Measurements from ENCODE around the gene ZFP92. TPM values are rescaled to one million over a fixed set of nuclear protein-coding genes. Genes with fewer than 3 reads are reported as not detected.

ZFP92 gene
- total RNA-seq, 2 experiments from 2014 or later, result 0.03 TPM; not detected in 1

GRCh38 chrX:153459986-153460385, 48.7 kb downstream of the ZFP92 start:
- no peaks in the 10 kb centered on the region for H3K4me1 ChIP-seq (ENCODE audit: insufficient read depth, low read length, poor library complexity, severe bottlenecking)
- H2AFZ ChIP-seq (ENCODE audit: low read length), result no peak overlapping the region
- intact Hi-C loops (cut with micrococcal nuclease; ENCODE audit: unreplicated experiment), result loop anchor here (2.0 kb wide), 1 partner anchor 47 kb away; no protein-coding TSS in a partner anchor
- no peak overlapping the region for H3K4me2 ChIP-seq (ENCODE audit: low read length)
- no peak overlapping the region for H3K27ac ChIP-seq (ENCODE audit: low read depth, low read length, poor library complexity, severe bottlenecking)
- BruUV-seq (replicated peaks), result no TSS peak
- H3K9me2 ChIP-seq (ENCODE audit: insufficient read depth, low read length), result no peaks in the 10 kb centered on the region
- no peak for DNase-seq (ENCODE audit: low spot score)
- H3K36me3 ChIP-seq (ENCODE audit: insufficient read depth, low read length), result peaks cover 24% of the 10 kb centered on the region
- no peak overlapping the region for H3K4me3 ChIP-seq (ENCODE audit: low read depth, low read length, poor library complexity, severe bottlenecking)
- TF ChIP-seq CTCF (conservative IDR thresholded peaks at IDR 0.05; ENCODE audit: low read length) (no peak), EZH2phosphoT487 (IDR thresholded peaks at IDR 0.05; ENCODE audit: borderline replicate concordance, low read depth, low read length) (no peak)
- H3K79me2 ChIP-seq (ENCODE audit: insufficient read depth, low read depth, low read length), result no peaks in the 10 kb centered on the region
- CTCF ChIA-PET (ENCODE audit: unreplicated experiment), result no interaction called here
- H4K20me1 ChIP-seq (ENCODE audit: insufficient read depth, low read length), result no peaks in the 10 kb centered on the region; the same call in 1 of the 2 replicates
- no peaks in the 10 kb centered on the region for H3K9me3 ChIP-seq (ENCODE audit: low read length)
- POLR2A ChIA-PET, result no interaction called here

- ChIA-PET CTCF (ENCODE audit: unreplicated experiment) (interaction anchor here (0.6 to 0.8 kb wide), 2 partner anchors 9 to 15 kb away, joined by 3 read pairs; no protein-coding TSS in a partner anchor), POLR2A (no interaction called here)
- Histone ChIP-seq H3K79me2 (ENCODE audit: insufficient read depth, low read depth, low read length) (no peaks in the 10 kb centered on the region), H3K4me2 (ENCODE audit: low read length) (no peak overlapping the region), H3K4me3 (ENCODE audit: low read depth, low read length, poor library complexity, severe bottlenecking) (no peak overlapping the region), H3K9me3 (ENCODE audit: low read length) (no peaks in the 10 kb centered on the region), H2AFZ (ENCODE audit: low read length) (no peak overlapping the region), H3K9me2 (ENCODE audit: insufficient read depth, low read length) (no peaks in the 10 kb centered on the region), H3K4me1 (ENCODE audit: insufficient read depth, low read length, poor library complexity, severe bottlenecking) (no peaks in the 10 kb centered on the region), H4K20me1 (ENCODE audit: insufficient read depth, low read length) (no peaks in the 10 kb centered on the region; the same call in 1 of the 2 replicates), H3K36me3 (ENCODE audit: insufficient read depth, low read length) (peaks cover 30% of the 10 kb centered on the region; the same call in 1 of the 2 replicates), H3K27ac (ENCODE audit: low read depth, low read length, poor library complexity, severe bottlenecking) (no peak overlapping the region)
- intact Hi-C loops (cut with micrococcal nuclease; ENCODE audit: unreplicated experiment), result loop anchor here (2.0 kb wide), 1 partner anchor 46 kb away; no protein-coding TSS in a partner anchor
- TF ChIP-seq CTCF (conservative IDR thresholded peaks at IDR 0.05; ENCODE audit: low read length), result peak; percentile 79
- TF ChIP-seq EZH2phosphoT487 (IDR thresholded peaks at IDR 0.05; ENCODE audit: borderline replicate concordance, low read depth, low read length), result no peak
- BruUV-seq (replicated peaks), result no TSS peak
- peak; percentile 58 for DNase-seq (ENCODE audit: low spot score)
Measured at GRCh38 chrX:153460826-153461225, 49.6 kb downstream of the ZFP92 start.

Small RNAs within 50 kb of the gene (small RNA-seq; reads per million reads assigned to genes)
- not detected for gene RN7SL667P

Other genes starting within 250 kb of the ZFP92 start
- gene MAGEA1, start 232.2 kb upstream of the ZFP92 start, total RNA-seq (2014; rRNA removed; shearing (Covaris generic)), result not detected in 2 replicates
- not detected in 2 replicates for gene MAGEA1, start 232.2 kb upstream of the ZFP92 start, total RNA-seq (2022)
- not detected in 2 replicates for gene PNMA6F, start 89.7 kb upstream of the ZFP92 start, total RNA-seq (2014; rRNA removed; shearing (Covaris generic))
- gene PNMA6F, start 89.7 kb upstream of the ZFP92 start, total RNA-seq (2022), result not detected in 2 replicates
- 17.9 and 19.6 TPM in 2 replicates for gene ZNF275, start 77.3 kb upstream of the ZFP92 start, total RNA-seq (2014; rRNA removed; shearing (Covaris generic))
- 20.2 and 34.6 TPM in 2 replicates for gene ZNF275, start 77.3 kb upstream of the ZFP92 start, total RNA-seq (2022)
- gene PNMA6E, start 10.1 kb upstream of the ZFP92 start, total RNA-seq (2014; rRNA removed; shearing (Covaris generic)), result not detected in 2 replicates
- not detected in 2 replicates for gene PNMA6E, start 10.1 kb upstream of the ZFP92 start, total RNA-seq (2022)
- gene TREX2, start 34.6 kb downstream of the ZFP92 start, total RNA-seq (2014; rRNA removed; shearing (Covaris generic)), result 3.1 and 6.7 TPM in 2 replicates
- gene TREX2, start 34.6 kb downstream of the ZFP92 start, total RNA-seq (2022), result 2.4 and 3.7 TPM in 2 replicates
- 42.5 and 60.3 TPM in 2 replicates for gene HAUS7, start 59.1 kb downstream of the ZFP92 start, total RNA-seq (2014; rRNA removed; shearing (Covaris generic))
- gene HAUS7, start 59.1 kb downstream of the ZFP92 start, total RNA-seq (2022), result 35.7 and 47.9 TPM in 2 replicates
- not detected in 2 replicates for gene BGN, start 83.5 kb downstream of the ZFP92 start, total RNA-seq (2014; rRNA removed; shearing (Covaris generic))
- gene BGN, start 83.5 kb downstream of the ZFP92 start, total RNA-seq (2022), result not detected in 2 replicates
- not detected in 2 replicates for gene ATP2B3, start 106.2 kb downstream of the ZFP92 start, total RNA-seq (2014; rRNA removed; shearing (Covaris generic))
- not detected in 2 replicates for gene ATP2B3, start 106.2 kb downstream of the ZFP92 start, total RNA-seq (2022)
- gene CCNQ, start 187.7 kb downstream of the ZFP92 start, total RNA-seq (2014; rRNA removed; shearing (Covaris generic)), result 20.6 and 29.7 TPM in 2 replicates
- 12.0 and 13.9 TPM in 2 replicates for gene CCNQ, start 187.7 kb downstream of the ZFP92 start, total RNA-seq (2022)
- not detected in 2 replicates for gene DUSP9, start 235.7 kb downstream of the ZFP92 start, total RNA-seq (2014; rRNA removed; shearing (Covaris generic))
- gene DUSP9, start 235.7 kb downstream of the ZFP92 start, total RNA-seq (2022), result not detected in 2 replicates